ELR (cell line): ENCODE measurements around the gene NFKBIA.
"Not testable (repeated sequence)": the region's sequence is repeated elsewhere in the genome, so short reads cannot be mapped to it uniquely, and the experiment has no call there.

Source experiments
- DNase-seq: peaks from one replicate; pipeline ENCODE4 v3.0.0-alpha.2; 2015; ENCODE audit warnings: low read depth

The NFKBIA gene

DNA sequence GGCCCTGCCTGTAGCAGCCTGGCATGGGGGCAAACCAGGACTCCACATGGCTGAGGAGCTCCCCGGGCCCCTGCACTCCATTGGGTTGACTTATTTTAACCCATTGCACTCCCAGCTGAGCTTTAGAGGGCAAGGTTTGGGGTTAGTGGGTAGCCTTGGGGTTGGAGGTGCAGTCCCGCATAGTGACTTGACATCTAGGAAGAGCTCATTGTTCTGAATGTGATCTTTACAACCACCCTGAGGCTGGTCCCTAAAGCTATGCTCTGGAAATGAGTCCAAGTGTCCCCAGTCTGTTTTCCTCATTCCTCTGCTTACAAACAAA is 36.4 kb downstream of the NFKBIA start:
- no peak for DNase-seq

DNA sequence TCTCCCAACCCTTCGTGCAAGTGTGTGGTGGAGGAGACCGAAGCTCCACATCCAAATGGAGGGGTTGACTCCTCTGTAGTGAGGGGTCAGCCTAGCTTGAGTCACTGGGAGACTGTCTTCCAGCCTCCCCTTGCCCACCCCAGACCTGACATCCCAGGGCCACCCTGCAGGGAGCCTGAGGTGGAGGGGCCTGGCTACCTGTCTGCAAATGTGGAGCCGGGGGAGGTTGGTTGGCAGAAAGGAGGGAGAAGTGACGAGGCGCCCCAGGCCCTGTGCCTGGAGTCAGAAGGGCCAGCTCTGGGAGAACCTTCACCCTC is 37.5 kb downstream of the NFKBIA start:
- DNase-seq: no peak

DNA sequence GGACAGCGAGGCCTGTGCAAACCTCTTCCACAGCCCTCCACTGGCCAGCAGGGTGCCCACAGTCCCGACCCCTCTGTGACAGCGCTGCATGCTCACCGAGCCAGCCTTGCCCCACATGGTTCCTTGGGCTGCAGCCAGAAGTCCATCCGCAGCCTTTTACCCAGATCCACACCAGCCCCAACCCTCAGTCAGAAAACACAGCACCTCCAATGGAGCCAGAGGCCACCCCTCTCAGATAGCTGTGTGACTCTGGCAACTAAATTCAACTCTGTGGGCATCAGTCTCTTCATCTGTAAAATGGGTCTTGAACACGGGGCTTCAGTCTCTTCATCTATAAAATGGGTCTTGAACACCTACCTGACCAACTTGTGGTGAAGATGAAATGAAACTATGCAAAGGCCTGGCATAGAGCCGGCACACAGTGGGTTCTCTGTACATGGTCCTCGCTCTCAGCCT is 38.0 kb downstream of the NFKBIA start:
- DNase-seq: no peak

DNA sequence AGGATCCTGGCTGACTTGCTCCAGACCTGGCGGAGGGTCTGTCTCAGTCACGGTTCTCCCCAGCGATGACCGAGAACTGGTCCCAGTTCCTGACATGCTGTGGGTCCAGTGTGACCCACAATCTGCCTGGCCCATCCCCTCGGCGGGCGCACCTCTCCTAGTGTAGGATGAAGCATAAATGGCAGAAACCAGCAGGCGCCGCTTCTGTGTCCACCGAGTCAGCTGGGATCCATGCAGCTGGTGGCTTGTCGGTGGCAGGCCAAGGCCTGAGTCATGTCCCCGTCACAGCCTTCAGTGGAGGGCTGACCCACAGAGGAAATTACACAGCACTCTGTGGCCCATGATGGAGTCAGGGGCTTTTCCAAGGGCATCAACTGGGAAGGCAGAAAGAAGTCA is 38.5 kb downstream of the NFKBIA start:
- peak; percentile 87 for DNase-seq

DNA sequence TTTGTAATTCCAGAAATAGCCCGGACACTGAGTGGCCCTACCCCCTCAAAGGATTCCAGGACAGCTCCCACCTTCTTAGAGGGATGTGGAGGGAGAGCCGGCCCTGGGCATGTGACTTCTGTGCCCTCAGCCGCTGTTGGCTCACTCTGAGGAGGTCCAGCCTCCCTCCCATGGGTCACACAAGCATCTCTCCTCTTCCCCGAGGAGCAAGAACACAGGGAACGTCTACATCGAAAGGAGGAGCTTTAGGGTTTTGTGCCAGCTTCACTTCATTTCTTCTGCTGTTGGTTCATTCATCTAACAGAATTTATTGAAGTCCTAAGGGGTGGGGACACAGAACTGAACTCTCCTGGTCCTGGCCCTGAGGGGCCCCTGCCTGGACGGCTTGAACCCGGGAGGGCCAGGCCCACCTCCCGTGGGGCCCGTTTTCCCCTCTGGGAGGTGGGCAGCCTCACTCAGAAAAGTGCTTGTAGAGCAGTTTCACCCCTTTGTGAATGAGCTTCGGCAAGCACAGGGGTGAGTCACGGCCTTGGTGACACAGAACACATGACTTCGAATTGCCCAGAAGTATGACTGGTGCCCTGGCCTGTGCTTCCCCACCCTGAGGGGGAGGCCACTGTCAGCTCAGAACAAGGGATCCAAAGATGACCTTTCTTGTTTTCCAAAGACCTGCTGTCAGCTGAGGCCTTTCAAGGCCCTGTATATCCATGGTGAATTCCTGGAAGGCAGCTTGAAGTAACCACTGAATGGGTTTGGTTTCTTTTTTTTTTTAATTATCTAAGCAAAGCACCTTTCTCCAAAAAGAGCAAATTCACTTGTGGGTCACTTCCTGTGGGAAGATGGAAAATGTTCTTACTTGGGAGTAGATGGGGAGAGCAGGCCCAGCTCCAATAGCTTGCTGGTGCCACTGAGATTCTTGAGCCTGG is 39.2 kb downstream of the NFKBIA start:
- DNase-seq: peak; percentile 97

DNA sequence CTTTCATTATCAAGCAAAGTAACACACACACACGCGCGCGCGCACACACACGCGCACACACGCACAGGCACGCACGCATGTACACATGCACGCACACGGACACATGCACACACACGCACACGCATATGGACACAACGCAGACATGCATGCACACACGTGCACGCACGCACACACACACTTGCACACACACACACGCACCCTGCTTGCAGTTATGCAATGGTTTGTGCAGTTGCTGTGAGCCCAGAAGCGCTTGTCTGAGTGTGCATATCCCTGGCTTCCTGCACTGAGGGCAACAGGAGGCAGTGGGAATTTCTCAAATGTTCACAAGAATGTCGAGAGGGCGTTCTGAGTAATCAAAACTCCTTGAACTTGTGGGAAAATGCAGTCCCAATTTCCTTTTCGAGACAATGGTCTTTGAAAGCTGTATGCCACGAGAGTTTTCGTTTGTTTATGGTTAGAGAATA is 41.6 kb downstream of the NFKBIA start:
- DNase-seq: peak; percentile 36

DNA sequence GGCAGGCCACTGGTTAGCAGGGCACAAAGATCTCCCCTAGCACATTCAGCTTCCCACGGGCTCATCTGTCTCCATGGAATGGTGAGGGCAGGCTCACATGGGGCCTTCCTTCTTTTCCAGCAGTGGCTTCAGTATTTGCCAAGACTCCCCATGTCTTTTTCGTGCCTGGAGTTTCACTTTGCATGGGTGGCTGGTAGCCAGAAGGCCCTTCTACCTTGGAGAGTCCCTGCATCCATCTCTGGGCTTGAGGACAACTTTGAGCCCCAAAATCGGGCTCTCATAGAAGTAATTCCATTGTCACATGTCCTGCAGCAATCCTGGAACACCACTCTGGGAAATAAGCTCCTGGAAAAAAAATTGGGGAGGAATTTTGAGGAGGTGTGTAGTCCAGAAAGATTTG is 42.1 kb downstream of the NFKBIA start:
- no peak for DNase-seq

DNA sequence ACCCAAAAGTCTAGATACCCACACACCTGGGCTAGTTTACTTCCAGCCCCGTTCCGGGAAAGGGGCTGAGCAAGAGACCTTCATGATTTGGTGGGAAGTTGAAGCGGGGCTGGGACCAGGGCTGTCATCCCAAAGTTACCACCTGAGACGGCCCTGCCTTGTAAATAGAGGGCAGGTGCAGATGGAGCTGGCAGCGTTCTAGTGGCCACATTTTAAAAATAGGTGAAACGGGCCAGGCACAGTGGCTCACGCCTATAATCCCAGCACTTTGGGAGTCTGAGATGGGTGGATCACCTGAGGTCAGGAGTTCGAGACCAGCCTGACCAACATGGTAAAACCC is 43.4 kb downstream of the NFKBIA start:
- DNase-seq: no peak

DNA sequence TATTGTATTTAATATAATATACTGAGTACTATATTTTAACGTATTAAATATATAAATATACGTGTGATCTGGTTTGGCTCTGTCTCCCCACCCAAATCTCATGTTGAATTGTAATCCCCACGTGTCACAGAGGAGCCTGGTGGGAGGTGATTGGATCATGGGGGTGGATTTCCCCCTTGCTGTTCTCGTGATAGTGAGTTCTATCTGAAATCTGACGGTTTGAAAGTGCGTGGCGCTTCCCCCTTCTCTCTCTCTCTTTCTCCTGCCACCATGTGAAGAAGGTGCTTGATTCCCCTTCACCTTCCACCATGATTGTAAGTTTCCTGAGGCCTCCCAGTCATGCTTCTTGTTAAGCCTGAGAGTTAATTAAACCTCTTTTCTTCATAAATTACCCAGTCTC is 44.9 kb downstream of the NFKBIA start:
- DNase-seq: not testable (repeated sequence)

DNA sequence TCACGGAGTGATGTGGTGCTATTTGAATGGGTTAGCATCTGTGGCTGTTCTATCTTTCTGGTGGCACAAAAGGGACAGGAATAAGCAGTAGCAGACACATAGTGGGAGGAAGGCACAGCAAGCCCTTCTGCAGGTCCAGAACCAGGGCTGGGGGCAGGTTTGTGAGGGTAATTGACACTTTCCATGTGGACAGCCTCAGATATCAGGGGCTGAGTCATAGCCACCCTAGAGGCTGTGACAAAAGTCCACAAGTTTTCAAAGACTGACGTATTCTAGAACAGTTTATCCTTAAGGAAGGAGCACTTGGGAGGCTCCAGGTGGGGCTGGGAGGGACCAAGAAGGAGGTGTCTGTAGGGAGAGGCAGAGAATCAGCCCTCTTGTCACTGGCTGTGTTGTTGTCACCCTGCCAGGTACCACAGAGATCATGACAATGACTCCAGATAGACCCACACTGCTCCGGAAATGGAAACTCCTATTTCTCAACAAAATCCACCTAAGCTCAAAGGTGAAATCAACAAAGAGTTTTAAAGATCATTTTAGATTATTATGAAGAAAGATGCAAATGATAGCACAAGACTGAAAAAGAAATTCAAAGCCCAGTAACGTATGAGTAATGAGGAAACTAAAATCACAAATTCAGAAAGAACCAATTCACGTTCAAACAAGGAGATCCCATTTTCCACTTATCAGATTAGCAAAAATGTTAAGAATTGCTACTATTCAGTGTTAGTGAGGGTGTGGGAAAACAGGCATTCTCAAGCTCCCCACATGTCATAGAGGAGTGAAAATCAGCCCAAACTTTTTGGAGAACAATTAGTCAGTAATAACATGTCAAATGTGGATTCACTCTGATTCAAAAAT is 48.3 kb downstream of the NFKBIA start:
- no peak for DNase-seq

DNA sequence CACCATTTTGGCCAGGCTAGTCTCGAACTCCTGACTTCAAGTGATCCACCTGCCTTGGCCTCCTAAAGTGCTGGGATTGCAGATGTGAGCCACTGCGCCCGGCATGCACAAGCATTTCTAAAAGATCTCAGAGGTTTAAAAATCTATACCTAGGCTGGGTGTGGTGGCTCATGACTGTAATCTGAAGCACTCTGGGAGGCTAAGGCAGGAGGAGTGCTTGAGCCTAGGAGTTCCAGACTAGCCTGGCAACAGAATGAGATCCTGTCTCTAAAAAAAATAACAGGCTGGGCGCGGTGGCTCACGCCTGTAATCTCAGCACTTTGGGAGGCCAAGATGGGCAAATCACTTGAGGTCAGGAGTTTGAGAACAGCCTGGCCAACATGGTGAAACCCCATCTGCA is 49.3 kb downstream of the NFKBIA start:
- DNase-seq: not testable (repeated sequence)

DNA sequence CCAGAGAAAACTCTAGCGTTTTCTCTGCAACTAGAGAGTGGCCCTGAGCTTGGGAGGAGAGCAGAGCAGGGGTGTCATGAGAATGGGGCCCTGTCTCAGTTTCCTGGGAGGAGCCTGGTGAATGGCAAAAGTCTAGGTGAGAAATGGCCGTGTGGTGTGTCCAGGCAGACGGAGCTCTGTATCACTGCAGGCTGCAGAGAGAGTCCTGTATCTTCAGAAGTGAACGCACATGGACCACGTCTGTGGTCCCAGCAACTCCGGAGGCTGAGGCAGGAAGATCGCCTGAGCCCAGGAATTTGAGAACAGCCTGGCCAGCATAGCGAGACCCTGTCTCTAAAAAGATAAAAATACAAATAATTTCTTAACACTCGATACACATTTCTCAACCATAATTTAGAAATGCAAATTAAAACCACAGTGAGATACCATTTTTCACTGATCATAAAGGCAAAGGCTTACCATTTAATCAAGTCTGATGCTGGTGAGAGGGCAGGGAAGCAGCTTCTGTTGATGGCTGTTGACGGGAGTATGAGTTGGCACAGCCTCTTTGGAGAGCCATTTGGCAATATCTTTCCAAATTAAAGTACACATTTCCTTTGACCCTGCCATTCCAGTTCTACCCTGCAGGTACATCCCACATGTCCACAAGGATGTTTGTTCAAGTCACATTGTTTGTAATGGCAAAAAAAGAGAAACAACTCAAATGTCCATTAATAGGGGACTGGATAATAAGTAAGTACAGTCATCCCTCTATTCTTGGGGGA is 51.0 kb downstream of the NFKBIA start:
- DNase-seq: no peak

DNA sequence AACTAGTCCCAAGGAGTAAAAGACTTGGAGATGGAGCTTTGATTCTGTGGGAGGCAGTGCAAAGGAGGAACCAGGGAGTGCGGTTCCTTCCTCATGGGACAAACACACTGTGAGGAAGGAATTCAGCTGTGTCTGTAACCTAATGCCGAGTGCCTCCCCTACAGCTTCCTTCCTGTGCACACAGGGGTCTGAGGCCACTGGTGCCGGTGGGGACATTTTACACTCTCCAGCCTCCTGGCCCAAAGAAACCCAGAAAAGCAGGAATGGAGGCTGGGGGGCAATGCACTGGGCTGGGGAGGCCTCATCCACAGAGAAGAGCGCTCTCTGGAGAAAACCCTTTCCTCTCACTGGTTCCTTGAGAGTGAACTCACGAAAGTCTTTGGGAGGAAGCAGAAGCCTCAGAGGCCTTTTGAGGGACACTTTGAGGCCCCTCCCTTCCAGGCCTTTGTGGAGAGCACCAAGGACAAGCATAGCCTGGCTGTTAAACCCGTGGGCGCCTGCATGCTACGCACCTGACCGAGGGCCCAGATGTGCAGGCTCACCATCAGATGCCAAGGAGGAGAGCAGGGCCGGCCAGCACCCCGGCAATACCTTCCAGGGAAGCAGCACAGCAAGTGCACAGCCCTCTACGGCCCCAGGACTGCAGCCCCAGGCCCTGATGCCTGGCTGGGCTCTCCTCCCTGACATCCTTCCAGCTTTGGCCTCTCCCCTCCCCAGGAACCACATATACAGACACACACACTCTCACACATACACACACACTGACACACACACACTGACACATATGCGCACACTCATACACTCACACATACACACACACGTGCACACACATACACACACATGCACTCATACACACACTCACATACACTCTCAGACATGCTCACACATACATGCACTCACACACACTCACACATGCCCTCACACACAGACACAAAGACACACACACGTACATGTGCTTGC is 52.0 kb downstream of the NFKBIA start:
- no peak for DNase-seq

DNA sequence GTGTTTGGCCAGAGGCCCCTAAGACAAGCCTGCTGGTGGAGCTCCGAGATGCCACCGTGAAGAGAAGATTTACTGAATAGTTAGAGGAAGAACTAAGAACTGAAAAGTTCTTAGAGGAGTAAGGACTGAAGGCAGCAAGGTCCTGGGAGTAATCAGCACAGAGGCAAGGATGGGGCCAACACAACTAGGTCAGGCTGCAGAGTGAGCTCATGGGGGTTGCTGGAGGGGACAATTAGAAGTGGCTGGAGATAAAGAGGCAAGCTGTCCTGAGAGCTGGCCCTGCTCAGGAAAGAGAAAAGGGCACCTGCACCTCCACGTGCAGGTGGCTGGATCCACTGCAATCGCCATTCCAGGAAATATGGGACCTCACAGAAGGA is 52.7 kb downstream of the NFKBIA start:
- no peak for DNase-seq
